ENCODE measurements around the gene WBP4. TPM values are rescaled to one million over a fixed set of nuclear protein-coding genes. Genes with fewer than 3 reads are reported as not detected.
"Not testable (repeated sequence)": the region's sequence is repeated elsewhere in the genome, so short reads cannot be mapped to it uniquely, and the experiment has no call there.

Gene WBP4
- total RNA-seq, 8 experiments from 2014 or later, result 8.7 to 27.6 (median 12.6) TPM

- H3K4me1 ChIP-seq (replicated peaks in 1 of 2), result no peaks in the 10 kb centered on the region
- no peak overlapping the region for H3K4me3 ChIP-seq
- ATAC-seq (replicated peaks in 6 of 8), result no peak
- in situ Hi-C loops (cut with MboI; ENCODE audit: low pct_unique_long_range_greater_than_20kb in 2 of 9, low sequenced_read_pairs in 9 of 9, unreplicated experiment in 9 of 9), result no loop called here
- no peak overlapping the region for H3K27ac ChIP-seq
- WGBS, 10 experiments, result 79 to 100% (median 86%) methylated on average over 1 to 4 of the region's 4 CpGs; no CpG with 5 or more reads in 4 of the 10 experiments
Observed at GRCh38 chr13:41117869-41118268, 56.6 kb downstream of the WBP4 start.

GRCh38 chr13:41122838-41123237 lies 61.5 kb downstream of the WBP4 start:
- 0 to 93% (median 83%) methylated on average over 1 to 2 of the region's 2 CpGs; no CpG with 5 or more reads in 1 of the 10 experiments for WGBS, 10 experiments
- in situ Hi-C loops (cut with MboI; ENCODE audit: low pct_unique_long_range_greater_than_20kb in 2 of 9, low sequenced_read_pairs in 9 of 9, unreplicated experiment in 9 of 9), result no loop called here
- ATAC-seq (replicated peaks in 6 of 8), result peak in 1 of 8 experiments; percentile 48
- H3K4me1 ChIP-seq (replicated peaks in 1 of 2), result peaks cover 0 to 3% of the 10 kb centered on the region in 2 donors
- H3K4me3 ChIP-seq, result no peak overlapping the region
- H3K27ac ChIP-seq, result no peak overlapping the region

- Histone ChIP-seq H3K4me1 (replicated peaks in 1 of 2) (peaks cover 27 to 36% of the 10 kb centered on the region in 2 donors), H3K27ac (no peak overlapping the region), H3K4me3 (no peak overlapping the region)
- in situ Hi-C loops (cut with MboI; ENCODE audit: low pct_unique_long_range_greater_than_20kb in 2 of 9, low sequenced_read_pairs in 9 of 9, unreplicated experiment in 9 of 9), result no loop called here
- 50 to 100% (median 89%) methylated on average over 1 to 3 of the region's 3 CpGs; no CpG with 5 or more reads in 1 of the 10 experiments for WGBS, 10 experiments
- no peak for ATAC-seq (replicated peaks in 6 of 8)
Observed at GRCh38 chr13:41127701-41128100, 66.4 kb downstream of the WBP4 start.

DNA sequence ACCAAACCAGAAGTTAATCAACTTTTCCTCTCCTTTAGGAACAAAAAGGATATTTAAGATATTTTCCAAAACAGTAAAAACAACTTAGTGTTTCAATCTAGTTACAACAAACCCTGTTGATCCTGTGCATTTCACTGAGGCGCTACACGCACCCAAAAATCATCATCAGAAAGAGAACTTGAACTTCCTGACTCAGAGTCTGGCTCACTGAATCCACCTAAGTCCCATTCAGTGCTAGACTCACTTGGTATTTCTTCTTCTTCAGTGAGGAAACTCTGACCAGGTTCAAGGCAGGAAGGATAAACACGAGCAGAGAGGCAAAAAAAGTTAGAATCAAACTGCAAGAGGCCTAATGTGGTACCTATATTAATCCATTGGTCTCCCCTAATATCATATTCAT lies 69.0 kb downstream of the WBP4 start:
- peaks cover 33 to 42% of the 10 kb centered on the region in 2 donors for H3K4me1 ChIP-seq (replicated peaks in 1 of 2)
- peak overlapping the region; percentile 6 to 77 (median 56) for H3K4me3 ChIP-seq
- in situ Hi-C loops (cut with MboI; ENCODE audit: low pct_unique_long_range_greater_than_20kb in 2 of 9, low sequenced_read_pairs in 9 of 9, unreplicated experiment in 9 of 9), result no loop called here

GRCh38 chr13:41131189-41131588 lies 69.9 kb downstream of the WBP4 start:
- Histone ChIP-seq H3K4me1 (replicated peaks in 1 of 2) (peaks cover 33 to 42% of the 10 kb centered on the region in 2 donors), H3K4me3 (peak overlapping the region; percentile 6 to 77 (median 56))
- ATAC-seq (replicated peaks in 6 of 8); H3K27ac ChIP-seq; in situ Hi-C loops (cut with MboI; ENCODE audit: low pct_unique_long_range_greater_than_20kb in 2 of 9, low sequenced_read_pairs in 9 of 9, unreplicated experiment in 9 of 9): not testable (repeated sequence)
- 67 to 100% (median 93%) methylated on average over 1 to 3 of the region's 4 CpGs; no CpG with 5 or more reads in 6 of the 10 experiments for WGBS, 10 experiments

More for the DNA sequence above, 69.0 kb downstream of the WBP4 start:
- ATAC-seq (replicated peaks in 6 of 8), result no peak
- 12 to 100% (median 80%) methylated on average over 1 to 3 of the region's 3 CpGs; no CpG with 5 or more reads in 1 of the 10 experiments for WGBS, 10 experiments
- no peak overlapping the region for H3K27ac ChIP-seq

GRCh38 chr13:41131660-41132511 lies 70.6 kb downstream of the WBP4 start:
- in situ Hi-C loops (cut with MboI; ENCODE audit: low pct_unique_long_range_greater_than_20kb in 2 of 9, low sequenced_read_pairs in 9 of 9, unreplicated experiment in 9 of 9), result not testable (repeated sequence)
- H3K4me3 ChIP-seq, result peak overlapping the region; percentile 54 to 77 (median 60)
- peak; percentile 5 to 27 (median 18) for ATAC-seq (replicated peaks in 6 of 8)
- peak overlapping the region; percentile 76 to 84 for H3K27ac ChIP-seq
- 0 to 61% (median 0%) methylated on average over 1 to 10 of the region's 48 CpGs; no CpG with 5 or more reads in 6 of the 10 experiments for WGBS, 10 experiments
- peaks cover 33 to 42% of the 10 kb centered on the region in 2 donors for H3K4me1 ChIP-seq (replicated peaks in 1 of 2)

- Histone ChIP-seq H3K4me1 (replicated peaks in 1 of 2) (peaks cover 33 to 40% of the 10 kb centered on the region in 2 donors), H3K4me3 (peak within 1 kb of the TSS; percentile 54 to 77 (median 60)), H3K27ac (peak within 1 kb of the TSS; percentile 76 to 84)
- WGBS, 10 experiments, result 0 to 3% (median 0%) methylated on average over 1 to 15 of the region's 45 CpGs; no CpG with 5 or more reads in 1 of the 10 experiments
- in situ Hi-C loops (cut with MboI; ENCODE audit: low pct_unique_long_range_greater_than_20kb in 2 of 9, low sequenced_read_pairs in 9 of 9, unreplicated experiment in 9 of 9), result no loop called here
- ATAC-seq (replicated peaks in 6 of 8), result peak; percentile 96 to 99 (median 98)
Observed at GRCh38 chr13:41132512-41133152, 71.3 kb downstream of the WBP4 start, which contains the start of gene KBTBD6. KBTBD6 (minus strand) TSS chr13:41132802; CDS start chr13:41132511, 291 bp downstream.

Other genes starting within 250 kb of the WBP4 start
- gene ELF1, start 42.2 kb upstream of the WBP4 start, total RNA-seq, result 10 to 100 TPM in 4 of 8 experiments, 1 to 10 TPM in 4; 5.9 to 48.0 (median 16.5) TPM
- 10 to 100 TPM; 15.0 to 50.2 (median 24.2) TPM for gene KBTBD6, start 71.3 kb downstream of the WBP4 start, total RNA-seq
- 10 to 100 TPM in 5 of 8 experiments, 1 to 10 TPM in 3; 5.3 to 16.0 (median 11.4) TPM for gene KBTBD7, start 133.1 kb downstream of the WBP4 start, total RNA-seq
- gene MTRF1, start 202.1 kb downstream of the WBP4 start, total RNA-seq, result 10 to 100 TPM in 4 of 8 experiments, 1 to 10 TPM in 4; 7.7 to 14.0 (median 9.9) TPM
- 10 to 100 TPM in 7 of 8 experiments, 1 to 10 TPM in 1; 8.3 to 41.9 (median 20.2) TPM for gene NAA16, start 249.8 kb downstream of the WBP4 start, total RNA-seq